ENCODE results near the gene HFE.
"Not testable (repeated sequence)": the region's sequence is repeated elsewhere in the genome, so short reads cannot be mapped to it uniquely, and the experiment has no call there.

GRCh38 chr6:26081096-26081495, 6.1 kb upstream of the HFE start:
- TF ChIP-seq CTCF (tag by site-specific recombination; IDR thresholded peaks at IDR 0.05); ZNF596 (tag by site-specific recombination; IDR thresholded peaks at IDR 0.05); ZNF629 (tag by site-specific recombination; IDR thresholded peaks at IDR 0.05); KLF16 (tag by site-specific recombination; IDR thresholded peaks at IDR 0.05); ZNF394 (tag by site-specific recombination; IDR thresholded peaks at IDR 0.05; ENCODE audit: borderline replicate concordance); ZNF19 (tag by site-specific recombination; IDR thresholded peaks at IDR 0.05; ENCODE audit: low read depth); MYNN (tag by site-specific recombination; IDR thresholded peaks at IDR 0.05; ENCODE audit: borderline replicate concordance); ZNF677 (tag by site-specific recombination; IDR thresholded peaks at IDR 0.05); ZNF274 (IDR thresholded peaks at IDR 0.05; ENCODE audit: low read length); ZNF274 (tag by site-specific recombination; IDR thresholded peaks at IDR 0.05; ENCODE audit: borderline replicate concordance): not testable (repeated sequence)
- TF ChIP-seq, protein P1, sequence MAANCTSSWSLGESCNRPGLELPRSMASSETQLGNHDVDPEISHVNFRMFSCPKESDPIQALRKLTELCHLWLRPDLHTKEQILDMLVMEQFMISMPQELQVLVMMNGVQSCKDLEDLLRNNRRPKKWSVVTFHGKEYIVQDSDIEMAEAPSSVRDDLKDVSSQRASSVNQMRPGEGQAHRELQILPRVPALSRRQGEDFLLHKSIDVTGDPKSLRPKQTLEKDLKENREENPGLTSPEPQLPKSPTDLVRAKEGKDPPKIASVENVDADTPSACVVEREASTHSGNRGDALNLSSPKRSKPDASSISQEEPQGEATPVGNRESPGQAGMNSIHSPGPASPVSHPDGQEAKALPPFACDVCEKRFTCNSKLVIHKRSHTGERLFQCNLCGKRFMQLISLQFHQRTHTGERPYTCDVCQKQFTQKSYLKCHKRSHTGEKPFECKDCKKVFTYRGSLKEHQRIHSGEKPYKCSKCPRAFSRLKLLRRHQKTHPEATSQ (tag by site-specific recombination; IDR thresholded peaks at IDR 0.05) = not testable (repeated sequence)
